GM10266 (cell line): ENCODE measurements around the gene LRRTM2.
"Not testable (repeated sequence)": the region's sequence is repeated elsewhere in the genome, so short reads cannot be mapped to it uniquely, and the experiment has no call there.

Experiments
- DNase-seq: peaks from one replicate; pipeline ENCODE4 v3.0.0; 2012; ENCODE audit errors: extremely low spot score
- CTCF ChIP-seq: IDR thresholded peaks from 2 replicates; pipeline ENCODE4 v1.5.1; 2012; ENCODE audit warnings: mild to moderate bottlenecking, low read depth; ENCODE audit not compliant: control insufficient read depth, insufficient read depth; ENCODE audit errors: missing control alignments

Gene LRRTM2

GRCh38 chr5:138874771-138875551 lies at the start of gene LRRTM2:
TSS of gene LRRTM2 (minus strand) at chr5:138875335. CDS start at chr5:138874911, 424 bp downstream.
- no peak for DNase-seq
- TF ChIP-seq CTCF = no peak

GRCh38 chr5:138922494-138922893 lies 47.4 kb upstream of the LRRTM2 start:
- peak; percentile 11 for TF ChIP-seq CTCF

GRCh38 chr5:138921362-138921761 lies 46.2 kb upstream of the LRRTM2 start:
- DNase-seq = not testable (repeated sequence)

More at GRCh38 chr5:138922494-138922893, 47.4 kb upstream of the LRRTM2 start:
- peak; percentile 64 for DNase-seq

GRCh38 chr5:138920181-138920580 lies 45.0 kb upstream of the LRRTM2 start:
- no peak for DNase-seq
- no peak for TF ChIP-seq CTCF

- no peak for TF ChIP-seq CTCF
- no peak for DNase-seq
These were observed 43.6 kb upstream of the LRRTM2 start for GRCh38 chr5:138918686-138919085.

- no peak for TF ChIP-seq CTCF
- no peak for DNase-seq
These were observed 39.2 kb upstream of the LRRTM2 start for GRCh38 chr5:138914338-138914737.

GRCh38 chr5:138913773-138914172 lies 38.6 kb upstream of the LRRTM2 start:
- DNase-seq = no peak
- no peak for TF ChIP-seq CTCF
